ENCODE results near the gene KRT15.
A peak's percentile ranks its signal among the peaks of the same experiment; 100 is the strongest.

KRT15 gene

GRCh38 chr17:41511716-41512115 is 7.0 kb downstream of the KRT15 start:
- Histone ChIP-seq H3K27me3 (no peaks in the 10 kb centered on the region), H3K9me3 (no peaks in the 10 kb centered on the region)

GRCh38 chr17:41511116-41511515 is 7.6 kb downstream of the KRT15 start:
- H3K36me3 ChIP-seq: no peaks in the 10 kb centered on the region
- no peak for TF ChIP-seq CTCF (IDR thresholded peaks at IDR 0.05)
- peaks cover 17 to 34% of the 10 kb centered on the region in 2 experiments for H3K4me1 ChIP-seq (ENCODE audit: control insufficient read depth in 1 of 2, insufficient read depth in 1 of 2, low read depth in 1 of 2, low read length in 1 of 2)
- no peak overlapping the region for H3K4me3 ChIP-seq (ENCODE audit: low read depth in 1 of 2, low read length in 1 of 2)
- no peak overlapping the region for H3K27ac ChIP-seq
- no peaks in the 10 kb centered on the region for H3K9me3 ChIP-seq
- no peaks in the 10 kb centered on the region for H3K27me3 ChIP-seq

More at GRCh38 chr17:41511716-41512115, 7.0 kb downstream of the KRT15 start:
- TF ChIP-seq CTCF (IDR thresholded peaks at IDR 0.05): no peak
- Histone ChIP-seq H3K27ac (peak overlapping the region; percentile 80), H3K4me3 (ENCODE audit: low read depth in 1 of 2, low read length in 1 of 2) (no peak overlapping the region), H3K4me1 (ENCODE audit: control insufficient read depth in 1 of 2, insufficient read depth in 1 of 2, low read depth in 1 of 2, low read length in 1 of 2) (peaks cover 17 to 34% of the 10 kb centered on the region in 2 experiments), H3K36me3 (no peaks in the 10 kb centered on the region)

GRCh38 chr17:41510251-41511065 is 8.2 kb downstream of the KRT15 start:
- Histone ChIP-seq H3K27ac (no peak overlapping the region), H3K27me3 (no peaks in the 10 kb centered on the region), H3K36me3 (no peaks in the 10 kb centered on the region), H3K9me3 (no peaks in the 10 kb centered on the region), H3K4me3 (ENCODE audit: low read depth in 1 of 2, low read length in 1 of 2) (no peak overlapping the region), H3K4me1 (ENCODE audit: control insufficient read depth in 1 of 2, insufficient read depth in 1 of 2, low read depth in 1 of 2, low read length in 1 of 2) (peaks cover 17 to 34% of the 10 kb centered on the region in 2 experiments)
- no peak for TF ChIP-seq CTCF (IDR thresholded peaks at IDR 0.05)

- Histone ChIP-seq H3K9me3 (no peaks in the 10 kb centered on the region), H3K4me3 (ENCODE audit: low read depth in 1 of 2, low read length in 1 of 2) (no peak overlapping the region), H3K27ac (no peak overlapping the region), H3K4me1 (ENCODE audit: control insufficient read depth in 1 of 2, insufficient read depth in 1 of 2, low read depth in 1 of 2, low read length in 1 of 2) (peaks cover 4 to 17% of the 10 kb centered on the region in 2 experiments), H3K27me3 (no peaks in the 10 kb centered on the region), H3K36me3 (no peaks in the 10 kb centered on the region)
- TF ChIP-seq CTCF (IDR thresholded peaks at IDR 0.05): no peak
Measured at GRCh38 chr17:41507315-41507880, 11.3 kb downstream of the KRT15 start.

- H3K4me3 ChIP-seq (ENCODE audit: low read depth in 1 of 2, low read length in 1 of 2): no peak overlapping the region
- H3K27me3 ChIP-seq: no peaks in the 10 kb centered on the region
- H3K27ac ChIP-seq: peak overlapping the region; percentile 31
- H3K4me1 ChIP-seq (ENCODE audit: control insufficient read depth in 1 of 2, insufficient read depth in 1 of 2, low read depth in 1 of 2, low read length in 1 of 2): peaks cover 8 to 19% of the 10 kb centered on the region in 2 experiments
- H3K9me3 ChIP-seq: no peaks in the 10 kb centered on the region
- no peaks in the 10 kb centered on the region for H3K36me3 ChIP-seq
- no peak for TF ChIP-seq CTCF (IDR thresholded peaks at IDR 0.05)
Measured at GRCh38 chr17:41505809-41506767, 12.6 kb downstream of the KRT15 start.
